Body of pancreas (tissue), 4 donors: ENCODE data around the gene CAPN5.

Experiments used
- POLR2A ChIP-seq, 3 donors: fragments of 450-650 bp; IDR thresholded peaks; one replicate each; pipeline ENCODE4 v1.6.1; 2016; ENCODE audit warnings: antibody characterized with exemption in 3 of 3, mild to moderate bottlenecking in 2 of 3
- TF ChIP-seq, protein P1 (sequence below), 7 experiments: fragments of 450-650 bp in 4 of 7; fragments of 200-600 bp in 3 of 7; sonication (generic) in 3 of 7; IDR thresholded peaks; one replicate each; pipeline ENCODE4 v1.5.1; 2016 to 2019; ENCODE audit warnings: antibody characterized with exemption in 7 of 7

DNA sequence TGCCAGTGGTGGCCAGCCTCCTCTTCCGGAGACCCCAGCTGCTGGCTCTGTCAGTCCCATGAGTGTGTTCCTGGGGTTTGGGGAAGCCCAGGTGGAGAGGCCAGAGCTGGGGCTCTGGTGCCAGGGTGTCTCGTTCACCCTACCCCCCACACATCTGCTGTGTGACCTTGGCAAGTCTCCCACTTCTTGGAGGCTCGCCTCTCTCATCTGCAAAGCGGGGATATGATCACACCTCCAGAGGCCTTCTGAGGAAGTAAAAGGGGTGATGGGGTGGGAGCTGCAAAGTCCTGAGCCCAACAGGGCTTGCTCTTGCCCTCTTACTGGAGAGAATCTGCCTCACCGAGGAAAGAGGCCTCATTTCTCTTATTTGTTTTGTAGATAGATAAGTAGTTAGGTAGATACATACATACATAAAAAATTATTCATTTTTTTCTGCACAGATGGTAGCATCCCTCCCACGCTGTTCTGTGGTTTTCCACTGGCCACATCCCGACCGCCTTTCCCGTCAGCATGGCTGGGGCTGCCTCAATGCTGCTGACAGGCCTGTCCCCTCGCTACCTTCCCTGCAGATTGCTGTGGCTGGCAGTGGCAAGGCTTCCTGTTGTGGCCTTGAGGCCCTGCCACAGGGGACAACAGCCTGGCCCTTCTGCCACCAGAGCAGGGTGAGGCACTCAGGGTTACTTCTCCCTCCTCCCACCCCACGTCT, 85.2 kb downstream of the CAPN5 start:
- TF ChIP-seq, protein P1, sequence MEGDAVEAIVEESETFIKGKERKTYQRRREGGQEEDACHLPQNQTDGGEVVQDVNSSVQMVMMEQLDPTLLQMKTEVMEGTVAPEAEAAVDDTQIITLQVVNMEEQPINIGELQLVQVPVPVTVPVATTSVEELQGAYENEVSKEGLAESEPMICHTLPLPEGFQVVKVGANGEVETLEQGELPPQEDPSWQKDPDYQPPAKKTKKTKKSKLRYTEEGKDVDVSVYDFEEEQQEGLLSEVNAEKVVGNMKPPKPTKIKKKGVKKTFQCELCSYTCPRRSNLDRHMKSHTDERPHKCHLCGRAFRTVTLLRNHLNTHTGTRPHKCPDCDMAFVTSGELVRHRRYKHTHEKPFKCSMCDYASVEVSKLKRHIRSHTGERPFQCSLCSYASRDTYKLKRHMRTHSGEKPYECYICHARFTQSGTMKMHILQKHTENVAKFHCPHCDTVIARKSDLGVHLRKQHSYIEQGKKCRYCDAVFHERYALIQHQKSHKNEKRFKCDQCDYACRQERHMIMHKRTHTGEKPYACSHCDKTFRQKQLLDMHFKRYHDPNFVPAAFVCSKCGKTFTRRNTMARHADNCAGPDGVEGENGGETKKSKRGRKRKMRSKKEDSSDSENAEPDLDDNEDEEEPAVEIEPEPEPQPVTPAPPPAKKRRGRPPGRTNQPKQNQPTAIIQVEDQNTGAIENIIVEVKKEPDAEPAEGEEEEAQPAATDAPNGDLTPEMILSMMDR (IDR thresholded peaks at IDR 0.05): no peak
- no peak for TF ChIP-seq POLR2A (IDR thresholded peaks at IDR 0.05)
